Loucy (cell line): ENCODE results near the gene ERCC6L2.

Experiments used
- CTCF ChIP-seq: fragments of 200-600 bp; sonication (generic); conservative IDR thresholded peaks from 2 replicates; pipeline ENCODE4 v1.5.1; 2014; ENCODE audit warnings: mild to moderate bottlenecking, antibody characterized with exemption, low read length
- EZH2phosphoT487 ChIP-seq: fragments of 200-600 bp; IDR thresholded peaks from 2 replicates; pipeline ENCODE4 v1.6.1; 2018; ENCODE audit warnings: antibody characterized with exemption, mild to moderate bottlenecking, moderate library complexity, borderline replicate concordance

GRCh38 chr9:96009223-96009602 is 133.7 kb downstream of the ERCC6L2 start:
- no peak for TF ChIP-seq EZH2phosphoT487
- TF ChIP-seq CTCF, result no peak
